RWPE1 (cell line): ENCODE data around the gene GTPBP6.
"Not testable (repeated sequence)": the region's sequence is repeated elsewhere in the genome, so short reads cannot be mapped to it uniquely, and the experiment has no call there.

ENCODE experiments used
- CTCF ChIA-PET: fragments of 350-600 bp; sonication (Branson Sonifier 250); formaldehyde crosslinking; extraction: SDS; loops from one replicate; lab custom pipeline; 2021; lab: Yijun Ruan, JAX
- POLR2A ChIA-PET: fragments of 400-600 bp; formaldehyde crosslinking; extraction: SDS; loops from one replicate; lab custom pipeline; 2020; ENCODE audit warnings: antibody characterized with exemption; ENCODE audit not compliant: low non-redundant PET; lab: Yijun Ruan, JAX
- DNase-seq: peaks from one replicate; pipeline ENCODE4 v3.0.0; 2012; ENCODE audit warnings: low spot score
- H3K27ac ChIP-seq: fragments of 450-650 bp; 2 replicates; pipeline ENCODE4 v1.5.1; 2017
- CTCF ChIP-seq: fragments of 450-650 bp; conservative IDR thresholded peaks from 2 replicates; pipeline ENCODE4 v1.5.1; 2017; ENCODE audit warnings: low read depth, mild to moderate bottlenecking

The GTPBP6 gene

GRCh38 chrX:331151-331824 is 12.7 kb upstream of the GTPBP6 start:
- peak; percentile 7 for DNase-seq
- ChIA-PET CTCF (no interaction called here), POLR2A (no interaction called here)
- H3K27ac ChIP-seq, result no peak overlapping the region
- no peak for TF ChIP-seq CTCF

GRCh38 chrX:330726-331150 is 12.1 kb upstream of the GTPBP6 start:
- ChIA-PET POLR2A (no interaction called here), CTCF (no interaction called here)
- no peak for DNase-seq
- no peak overlapping the region for H3K27ac ChIP-seq
- TF ChIP-seq CTCF, result no peak

- CTCF ChIA-PET, DNase-seq, POLR2A ChIA-PET, H3K27ac ChIP-seq: not testable (repeated sequence)
These were observed 11.6 kb upstream of the GTPBP6 start for GRCh38 chrX:330141-330725.

GRCh38 chrX:329291-329910 is 10.8 kb upstream of the GTPBP6 start:
- H3K27ac ChIP-seq, result no peak overlapping the region
- POLR2A ChIA-PET, result no interaction called here
- TF ChIP-seq CTCF, result no peak
- DNase-seq, result no peak
- CTCF ChIA-PET, result no interaction called here

GRCh38 chrX:327660-328126 is 9.1 kb upstream of the GTPBP6 start:
- TF ChIP-seq CTCF, result no peak
- ChIA-PET CTCF (no interaction called here), POLR2A (no interaction called here)
- no peak overlapping the region for H3K27ac ChIP-seq
- DNase-seq, result no peak

- DNase-seq, POLR2A ChIA-PET, H3K27ac ChIP-seq, CTCF ChIA-PET: not testable (repeated sequence)
These were observed 6.1 kb upstream of the GTPBP6 start for GRCh38 chrX:324664-325063.

- no peak for DNase-seq
- TF ChIP-seq CTCF, result no peak
- POLR2A ChIA-PET, result no interaction called here
- H3K27ac ChIP-seq, result no peak overlapping the region
- CTCF ChIA-PET, result no interaction called here
These were observed 5.4 kb upstream of the GTPBP6 start for GRCh38 chrX:323721-324628.
